K562 (cell line): ENCODE data around the gene LAIR2. TPM values are rescaled to one million over a fixed set of nuclear protein-coding genes. Genes with fewer than 3 reads are reported as not detected.

Experiments
- ATAC-seq: fragments of 200-7000 bp; cut with Tn5 transposase; 3 replicates; pipeline ENCODE4 v1.9.1; 2020; ENCODE audit warnings: moderate library complexity
- BruUV-seq: library from RNA; stranded (reverse); fragments of 400-500 nt; replicated peaks from 2 replicates; lab custom pipeline; 2021; lab: Mats Ljungman, UMichigan
- CTCF ChIA-PET: fragments of 300-600 bp; formaldehyde crosslinking; extraction: SDS; loops from one replicate; lab custom pipeline; 2021; ENCODE audit warnings: low intra/inter-chr PET ratio; lab: Yijun Ruan, JAX
- POLR2A ChIA-PET: fragments of 300-600, 350-650 bp; sonication (Branson Sonifier 250); formaldehyde crosslinking; extraction: SDS; loops from one replicate; lab custom pipeline; 2021; ENCODE audit warnings: antibody characterized with exemption, inconsistent platforms; lab: Yijun Ruan, JAX
- DNase-seq, 4 experiments: peaks; one replicate each; pipeline versions ENCODE4 v3.0.0 to v3.0.0-alpha.2; 2011 to 2018; ENCODE audit warnings: low spot score in 3 of 4, mixed read lengths in 3 of 4; ENCODE audit errors: extremely low read depth in 1 of 4
- FAIRE-seq: peaks from 2 replicates; lab custom pipeline; 2011; peaks lifted over from hg19 to GRCh38; lab: Jason Lieb, UNC
- H2AFZ ChIP-seq: 2 replicates; pipeline ENCODE4 v1.6.0; 2011; ENCODE audit warnings: low read depth, low read length, control low read depth, inconsistent platforms
- H3K27ac ChIP-seq: fragments of 200-600 bp; 3 replicates; pipeline ENCODE4 v1.8.0; 2011; ENCODE audit warnings: low read depth, mild to moderate bottlenecking, control low read depth, inconsistent platforms, low read length, moderate library complexity, mixed read lengths; ENCODE audit errors: extremely low read depth
- H3K27me3 ChIP-seq, 2 experiments: fragments of 300-600 bp in 1 of 2; 2 replicates in 1 of 2; 3 replicates in 1 of 2; pipeline versions ENCODE4 v1.6.0 to v1.8.0; 2011; ENCODE audit warnings: inconsistent platforms in 2 of 2, low read length in 2 of 2, mild to moderate bottlenecking in 1 of 2, mixed read lengths in 1 of 2, moderate library complexity in 1 of 2; ENCODE audit not compliant: control insufficient read depth in 2 of 2, insufficient read depth in 2 of 2
- H3K36me3 ChIP-seq: fragments of 300-600 bp; 3 replicates; pipeline ENCODE4 v1.8.0; 2011; ENCODE audit warnings: mild to moderate bottlenecking, low read length, inconsistent platforms; ENCODE audit not compliant: control insufficient read depth, insufficient read depth
- H3K4me1 ChIP-seq, 2 experiments: fragments of 200-600 bp in 1 of 2; replicated peaks in 1 of 2; 2 replicates in 1 of 2; 3 replicates in 1 of 2; pipeline versions ENCODE4 v1.5.1 to v1.8.0; 2011; ENCODE audit warnings: inconsistent platforms in 2 of 2, low read length in 2 of 2, mild to moderate bottlenecking in 1 of 2, mixed read lengths in 1 of 2, moderate library complexity in 1 of 2; ENCODE audit not compliant: control insufficient read depth in 2 of 2, insufficient read depth in 2 of 2
- H3K4me2 ChIP-seq: 2 replicates; pipeline ENCODE4 v1.6.1; 2011; ENCODE audit warnings: low read length, control low read depth, inconsistent platforms, mixed read lengths; ENCODE audit not compliant: insufficient read depth
- H3K4me3 ChIP-seq: fragments of 200-600 bp; sonication (generic), shearing (Covaris generic); 2 replicates; pipeline ENCODE4 v1.5.1; 2016; ENCODE audit warnings: control low read depth, inconsistent platforms
- H3K79me2 ChIP-seq: fragments of 200-600 bp; 3 replicates; pipeline ENCODE4 v1.8.0; 2011; ENCODE audit warnings: low read length, inconsistent platforms; ENCODE audit not compliant: control insufficient read depth, insufficient read depth
- H3K9ac ChIP-seq, 2 experiments: 2 replicates each; pipeline versions ENCODE4 v1.6.0 to v1.6.1; 2011; ENCODE audit warnings: low read depth in 2 of 2, low read length in 2 of 2, control low read depth in 1 of 2, inconsistent platforms in 1 of 2, mild to moderate bottlenecking in 1 of 2, mixed read lengths in 1 of 2; ENCODE audit not compliant: insufficient read depth in 1 of 2
- H3K9me1 ChIP-seq: one replicate; pipeline ENCODE4 v1.6.0; 2011; ENCODE audit warnings: inconsistent platforms, mild to moderate bottlenecking, low read length, moderate library complexity; ENCODE audit not compliant: control insufficient read depth, insufficient read depth
- H3K9me3 ChIP-seq: replicated peaks from 2 replicates; pipeline ENCODE4 v1.5.1; 2011; ENCODE audit warnings: low read depth, low read length, inconsistent platforms; ENCODE audit not compliant: control insufficient read depth, insufficient read depth
- H4K20me1 ChIP-seq: replicated peaks from 2 replicates; pipeline ENCODE4 v1.6.1; 2011; ENCODE audit warnings: low read length, inconsistent platforms, mixed read lengths; ENCODE audit not compliant: control insufficient read depth, insufficient read depth
- CHCHD3 ChIP-seq: fragments of 250-450 bp; sonication (Bioruptor Pico); IDR thresholded peaks from 2 replicates; pipeline ENCODE4 v2.1.2; 2022; ENCODE audit warnings: mild to moderate bottlenecking
- EGR1 ChIP-seq: fragments of 450-650 bp; conservative IDR thresholded peaks from 2 replicates; pipeline ENCODE4 v1.6.1; 2017; ENCODE audit warnings: mild to moderate bottlenecking
- GATAD2B ChIP-seq: fragments of 450-650 bp; IDR thresholded peaks from 2 replicates; pipeline ENCODE4 v1.6.1; 2017; ENCODE audit warnings: mild to moderate bottlenecking, borderline replicate concordance
- HNRNPK ChIP-seq: fragments of 200-400 bp; formaldehyde crosslinking; IDR thresholded peaks from one replicate; pipeline ENCODE4 v1.6.1; 2018; ENCODE audit warnings: mild to moderate bottlenecking, low read depth, low read length; ENCODE audit not compliant: poor library complexity, severe bottlenecking
- ZNF143 ChIP-seq: sonication (generic); formaldehyde crosslinking; IDR thresholded peaks from 2 replicates; pipeline ENCODE4 v1.9.0; 2022; ENCODE audit warnings: mild to moderate bottlenecking, missing genetic modification reagents
- ZNF146 ChIP-seq: IDR thresholded peaks from one replicate; pipeline ENCODE4 v1.6.1; 2018; ENCODE audit warnings: missing compliant biosample characterization; ENCODE audit not compliant: unreplicated experiment
- WGBS: fragments of 100-300 bp; shearing (Covaris generic); methylation state at CpG from one replicate; pipeline ENCODE4 v1.1.6; 2016; ENCODE audit warnings: low coverage, mixed read lengths; ENCODE audit not compliant: insufficient coverage; ENCODE audit errors: missing lambda C conversion rate; 5-methylcytosine and 5-hydroxymethylcytosine counted together
- in situ Hi-C: fragments of 300-500 bp; cut with MboI; formaldehyde crosslinking; loops from 4 replicates; pipeline ENCODE4 v1.15.0; 2018; ENCODE audit warnings: inconsistent platforms, mixed read lengths
- intact Hi-C: fragments of 100-400 bp; cut with micrococcal nuclease; formaldehyde crosslinking; loops from 2 replicates; pipeline ENCODE4 v1.14.2; 2022
- polyA plus RNA-seq, 8 experiments: library from polyadenylated mRNA; depleted of rRNA in 4 of 8; stranded (reverse) in 5 of 8; unstranded in 3 of 8; fragments of >200 nt; fragmentation: Nextera tagmentation in 2 of 8; fragmentation: Illumina TruSeq in 1 of 8; extraction: Ambion mirVana in 2 of 8; extraction: Trizol in 1 of 8; gene quantifications; 2 replicates each; pipeline versions ENCODE4 v1.2.1 to v1.2.3, GENCODE V29; 2011 to 2014; ENCODE audit warnings: inconsistent platforms in 1 of 8, missing spikeins in 1 of 8
- total RNA-seq, 7 experiments: library from RNA; depleted of rRNA in 6 of 7; stranded (reverse); fragments of >200 nt in 6 of 7; fragmentation: Illumina TruSeq in 2 of 7; extraction: Trizol in 2 of 7; gene quantifications; 2 replicates each; pipeline versions ENCODE4 v1.2.1 to v1.2.3, GENCODE V29; 2011 to 2021; ENCODE audit warnings: low replicate concordance in 1 of 7

Gene LAIR2
- total and polyA plus RNA-seq, 9 of the 15 experiments (the other 6 are each of a cell fraction or from before 2014, with no cell fraction given), result not detected

- H3K4me1 ChIP-seq, result no peaks in the 10 kb centered on the region
- intact Hi-C loops, result no loop called here
- no TSS peak for BruUV-seq
- 0 out of 2 replicates have a peak, but pooled peaks cover 2% of the 10 kb centered on the region for H4K20me1 ChIP-seq
- no peak for TF ChIP-seq GATAD2B
- TF ChIP-seq ZNF146 (CRISPR knock-in tag), result no peak
- TF ChIP-seq, all 486 proteins: peak for 0
- WGBS, result 1% methylated on average over 9 of the region's 9 CpGs
- POLR2A ChIA-PET, result no interaction called here
- Histone ChIP-seq H3K9ac (no peak overlapping the region), H3K9me3 (no peaks in the 10 kb centered on the region), H3K27me3 (peaks cover 20 to 50% of the 10 kb centered on the region in 2 experiments), H3K9me1 (no peaks in the 10 kb centered on the region), H3K79me2 (no peaks in the 10 kb centered on the region), H3K27ac (no peak overlapping the region), H3K4me2 (no peak overlapping the region), H3K4me3 (no peak overlapping the region), H2AFZ (no peak overlapping the region), H3K36me3 (no peaks in the 10 kb centered on the region)
- in situ Hi-C loops, result no loop called here
- ATAC-seq (no peak), DNase-seq (no peak), FAIRE-seq (no peak)
- CTCF ChIA-PET, result no interaction called here
These were observed 34.3 kb downstream of the LAIR2 start for GRCh38 chr19:54536956-54537355.

GRCh38 chr19:54541712-54542111, 39.1 kb downstream of the LAIR2 start:
- ChIA-PET CTCF (no interaction called here), POLR2A (no interaction called here)
- no peak overlapping the region for H3K4me2 ChIP-seq
- intact Hi-C loops, result no loop called here
- peaks cover 10 to 38% of the 10 kb centered on the region in 2 experiments; a peak in 4 of 5 replicates for H3K27me3 ChIP-seq
- no peaks in the 10 kb centered on the region for H3K4me1 ChIP-seq
- no peaks in the 10 kb centered on the region for H3K79me2 ChIP-seq
- H3K9me3 ChIP-seq, result no peaks in the 10 kb centered on the region
- 0% methylated on average over 2 of the region's 2 CpGs for WGBS
- ATAC-seq (no peak), DNase-seq (no peak), FAIRE-seq (no peak)
- H3K27ac ChIP-seq, result no peak overlapping the region
- 0 out of 2 replicates have a peak, but pooled peaks cover 2% of the 10 kb centered on the region for H4K20me1 ChIP-seq
- no peak overlapping the region for H3K4me3 ChIP-seq
- BruUV-seq, result no TSS peak
- H3K36me3 ChIP-seq, result no peaks in the 10 kb centered on the region
- no peak overlapping the region for H2AFZ ChIP-seq
- TF ChIP-seq HNRNPK (no peak), EGR1 (0 out of 2 replicates have a peak, but pooled peaks have one; percentile 11), CHCHD3 (CRISPR knock-in tag) (no peak), ZNF143 (CRISPR knock-in tag) (no peak)
- TF ChIP-seq, all 486 proteins: peak for 1
- Histone ChIP-seq H3K9me1 (no peaks in the 10 kb centered on the region), H3K9ac (no peak overlapping the region)
- in situ Hi-C loops, result no loop called here
